IMR-90 (cell line): ENCODE measurements around the gene ZNF691. TPM values are rescaled to one million over a fixed set of nuclear protein-coding genes. Genes with fewer than 3 reads are reported as not detected.

Experiments
- ATAC-seq: fragments of 200-7000 bp; cut with Tn5 transposase; 2 replicates; pipeline ENCODE4 v1.9.1; 2020; ENCODE audit warnings: low read depth, mild to moderate bottlenecking, moderate library complexity
- BruUV-seq: library from RNA; stranded (reverse); fragments of 400-500 nt; replicated peaks from 2 replicates; lab custom pipeline; 2021; lab: Mats Ljungman, UMichigan
- CTCF ChIA-PET: fragments of 300-600 bp; formaldehyde crosslinking; extraction: SDS; loops from one replicate; lab custom pipeline; 2021; ENCODE audit warnings: antibody characterized with exemption; lab: Yijun Ruan, JAX
- POLR2A ChIA-PET: fragments of 300-600 bp; sonication (Branson Sonifier 250); formaldehyde crosslinking; loops from one replicate; lab custom pipeline; 2022; ENCODE audit warnings: antibody characterized with exemption; ENCODE audit not compliant: unreplicated experiment; lab: Charles Lee
- DNase-seq: peaks from one replicate; pipeline ENCODE4 v3.0.0; 2013
- H2AFZ ChIP-seq: replicated peaks from 2 replicates; pipeline ENCODE3; 2013; ENCODE audit warnings: low read length, mild to moderate bottlenecking; ENCODE audit not compliant: poor library complexity
- H2AK5ac ChIP-seq: 2 replicates; pipeline ENCODE4 v1.6.1; 2013; ENCODE audit warnings: low read depth, low read length, inconsistent platforms
- H2AK9ac ChIP-seq: replicated peaks from 2 replicates; pipeline ENCODE3; 2013; ENCODE audit warnings: mild to moderate bottlenecking, low read depth, low read length, moderate library complexity; ENCODE audit not compliant: poor library complexity
- H2BK120ac ChIP-seq: 2 replicates; pipeline ENCODE4 v1.6.1; 2013; ENCODE audit warnings: low read depth, low read length, inconsistent platforms
- H2BK15ac ChIP-seq: 3 replicates; pipeline ENCODE4 v1.6.1; 2013; ENCODE audit warnings: low read depth, low read length, inconsistent platforms
- H2BK20ac ChIP-seq: 2 replicates; pipeline ENCODE4 v1.6.1; 2013; ENCODE audit warnings: low read depth, mild to moderate bottlenecking, inconsistent platforms, low read length, moderate library complexity
- H2BK5ac ChIP-seq: 2 replicates; pipeline ENCODE4 v1.6.1; 2013; ENCODE audit warnings: mild to moderate bottlenecking, low read depth, low read length, inconsistent platforms; ENCODE audit not compliant: poor library complexity, severe bottlenecking
- H3K14ac ChIP-seq: replicated peaks from 2 replicates; pipeline ENCODE4 v1.6.1; 2013; ENCODE audit warnings: low read depth, low read length, inconsistent platforms
- H3K18ac ChIP-seq: 2 replicates; pipeline ENCODE4 v1.6.1; 2013; ENCODE audit warnings: low read depth, low read length, control low read depth
- H3K23ac ChIP-seq: 2 replicates; pipeline ENCODE4 v1.6.1; 2013; ENCODE audit warnings: low read depth, low read length, inconsistent platforms
- H3K27ac ChIP-seq: 2 replicates; pipeline ENCODE4 v1.5.1; 2013; ENCODE audit warnings: mild to moderate bottlenecking, control low read depth, low read length; ENCODE audit not compliant: insufficient read depth
- H3K27me3 ChIP-seq: 2 replicates; pipeline ENCODE4 v1.6.1; 2013; ENCODE audit warnings: low read length; ENCODE audit not compliant: control insufficient read depth, insufficient read depth
- H3K36me3 ChIP-seq: 2 replicates; pipeline ENCODE4 v1.6.1; 2013; ENCODE audit warnings: low read length, mixed read lengths; ENCODE audit not compliant: control insufficient read depth, insufficient read depth
- H3K4ac ChIP-seq: 2 replicates; pipeline ENCODE4 v1.6.1; 2013; ENCODE audit warnings: low read depth, low read length, inconsistent platforms
- H3K4me1 ChIP-seq: 2 replicates; pipeline ENCODE4 v1.6.1; 2013; ENCODE audit warnings: low read length, mixed read lengths; ENCODE audit not compliant: control insufficient read depth, insufficient read depth
- H3K4me2 ChIP-seq: 2 replicates; pipeline ENCODE4 v1.6.1; 2013; ENCODE audit warnings: low read depth, mild to moderate bottlenecking, control low read depth, low read length, moderate library complexity
- H3K4me3 ChIP-seq: 2 replicates; pipeline ENCODE4 v1.5.1; 2013; ENCODE audit warnings: low read depth, mild to moderate bottlenecking, control low read depth, low read length, moderate library complexity; ENCODE audit not compliant: insufficient read depth
- H3K56ac ChIP-seq: 2 replicates; pipeline ENCODE4 v1.6.1; 2013; ENCODE audit warnings: low read length, inconsistent platforms; ENCODE audit not compliant: insufficient read depth; ENCODE audit errors: extremely low read depth
- H3K79me1 ChIP-seq, 2 experiments: 2 replicates each; pipeline ENCODE4 v1.6.1; 2013; ENCODE audit warnings: low read length in 2 of 2, inconsistent platforms in 1 of 2, low read depth in 1 of 2
- H3K9ac ChIP-seq: 2 replicates; pipeline ENCODE4 v1.6.1; 2013; ENCODE audit warnings: low read depth, low read length, control low read depth
- H3K9me1 ChIP-seq: 2 replicates; pipeline ENCODE4 v1.6.1; 2013; ENCODE audit warnings: low read length, inconsistent platforms; ENCODE audit not compliant: insufficient read depth
- H3K9me3 ChIP-seq: 2 replicates; pipeline ENCODE4 v1.6.1; 2013; ENCODE audit warnings: low read length; ENCODE audit not compliant: control insufficient read depth, insufficient read depth
- H4K20me1 ChIP-seq: 2 replicates; pipeline ENCODE4 v1.6.1; 2013; ENCODE audit warnings: low read length, inconsistent platforms; ENCODE audit not compliant: insufficient read depth
- H4K5ac ChIP-seq: 2 replicates; pipeline ENCODE4 v1.6.1; 2013; ENCODE audit warnings: mild to moderate bottlenecking, low read depth, low read length, control low read depth
- H4K8ac ChIP-seq, 2 experiments: 2 replicates each; pipeline ENCODE4 v1.6.1; 2013; ENCODE audit warnings: low read depth in 2 of 2, low read length in 2 of 2, control low read depth in 1 of 2, inconsistent platforms in 1 of 2
- H4K91ac ChIP-seq: 2 replicates; pipeline ENCODE4 v1.6.1; 2013; ENCODE audit warnings: low read depth, low read length, inconsistent platforms; ENCODE audit not compliant: insufficient read depth
- CEBPB ChIP-seq: IDR thresholded peaks from 2 replicates; pipeline ENCODE4 v1.6.1; 2012; ENCODE audit warnings: low read depth, low read length, improper control_type of control experiment
- CHD1 ChIP-seq: IDR thresholded peaks from 2 replicates; pipeline ENCODE4 v1.6.1; 2012; ENCODE audit warnings: low read depth, low read length, improper control_type of control experiment
- POLR2A ChIP-seq: IDR thresholded peaks from 2 replicates; pipeline ENCODE4 v1.6.1; 2012; ENCODE audit warnings: mild to moderate bottlenecking, low read depth, low read length
- WGBS, 2 experiments: methylation state at CpG; one replicate each; pipeline versions ENCODE4 v1.1.5 to v1.1.7; 2013; ENCODE audit warnings: missing lambda C conversion rate in 2 of 2; ENCODE audit not compliant: insufficient read length in 1 of 2; ENCODE audit errors: extremely low coverage in 2 of 2; 5-methylcytosine and 5-hydroxymethylcytosine counted together
- dilution Hi-C: fragments of 300-500 bp; cut with HindIII; formaldehyde crosslinking; loops from one replicate; pipeline ENCODE4 v1.14.3; 2018; ENCODE audit warnings: low sequenced_read_pairs; ENCODE audit not compliant: unreplicated experiment
- in situ Hi-C: fragments of 300-500 bp; cut with MboI; formaldehyde crosslinking; loops from 3 replicates; pipeline ENCODE4 v1.14.3; 2019; ENCODE audit warnings: low sequenced_read_pairs, inconsistent platforms, mixed read lengths
- intact Hi-C: fragments of 100-400 bp; cut with micrococcal nuclease; formaldehyde crosslinking; loops from 2 replicates; pipeline ENCODE4 v1.10.0; 2022
- polyA plus RNA-seq, 3 experiments: library from polyadenylated mRNA; depleted of rRNA; stranded (reverse); fragments of >200 nt; gene quantifications; 2 replicates each; pipeline ENCODE4 v1.2.3, GENCODE V29; 2012; ENCODE audit warnings: low replicate concordance in 1 of 3
- total RNA-seq: library from RNA; depleted of rRNA; stranded (reverse); fragments of >200 nt; gene quantifications from 2 replicates; pipeline ENCODE4 v1.2.3, GENCODE V29; 2012

The ZNF691 gene
- total and polyA plus RNA-seq, 2 of the 4 experiments (the other 2 are of a cell fraction): 6.8 to 13.6 TPM

DNA sequence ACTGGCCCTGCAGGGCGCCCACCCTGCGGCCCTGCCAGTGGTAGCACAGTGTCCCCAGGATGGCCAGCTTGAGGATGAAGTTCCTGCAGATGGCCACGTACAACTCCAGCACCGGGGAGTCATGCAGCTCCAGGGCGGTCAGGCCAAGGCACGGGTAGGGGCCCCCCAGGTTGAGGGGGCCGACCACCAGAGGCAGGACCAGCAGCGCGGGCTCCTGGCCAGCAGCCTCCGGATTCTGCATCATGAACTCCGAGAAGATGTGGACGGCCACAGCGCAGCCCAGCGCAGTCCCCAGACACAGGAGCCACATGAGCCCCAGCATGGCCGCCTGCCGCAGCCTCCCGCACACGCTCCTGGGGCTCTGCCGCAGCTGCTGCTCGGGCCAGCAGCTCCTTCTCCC is 41.0 kb downstream of the ZNF691 start:
- Histone ChIP-seq H3K4ac (no peak overlapping the region), H4K5ac (no peak overlapping the region), H3K14ac (no peak overlapping the region), H2BK120ac (no peak overlapping the region), H3K27me3 (peaks cover 8% of the 10 kb centered on the region), H3K4me2 (no peak overlapping the region), H4K20me1 (no peaks in the 10 kb centered on the region; the same call in 1 of the 2 replicates), H3K9me1 (no peaks in the 10 kb centered on the region), H3K4me3 (no peak overlapping the region), H3K18ac (no peak overlapping the region), H4K8ac (no peak overlapping the region), H3K23ac (no peak overlapping the region), H3K79me1 (no peaks in the 10 kb centered on the region), H2AK9ac (no peak overlapping the region), H3K9me3 (no peaks in the 10 kb centered on the region), H3K27ac (no peak overlapping the region), H2BK5ac (no peak overlapping the region), H3K9ac (no peak overlapping the region), H4K91ac (no peak overlapping the region), H2BK20ac (no peak overlapping the region), H3K4me1 (no peaks in the 10 kb centered on the region), H3K56ac (no peak overlapping the region), H2BK15ac (no peak overlapping the region), H2AK5ac (no peak overlapping the region), H2AFZ (no peak overlapping the region), H3K36me3 (no peaks in the 10 kb centered on the region)
- in situ Hi-C loops: no loop called here
- ChIA-PET POLR2A (no interaction called here), CTCF (no interaction called here)
- 83% methylated on average over 8 of the region's 20 CpGs; no CpG with 5 or more reads in 1 of the 2 experiments for WGBS, 2 experiments
- ATAC-seq (no peak), DNase-seq (no peak)
- intact Hi-C loops: no loop called here
- TF ChIP-seq CEBPB (no peak), CHD1 (no peak), POLR2A (no peak)
- BruUV-seq: no TSS peak
- dilution Hi-C loops: no loop called here
